ENCODE measurements around the gene STIM2.

STIM2 gene

DNA sequence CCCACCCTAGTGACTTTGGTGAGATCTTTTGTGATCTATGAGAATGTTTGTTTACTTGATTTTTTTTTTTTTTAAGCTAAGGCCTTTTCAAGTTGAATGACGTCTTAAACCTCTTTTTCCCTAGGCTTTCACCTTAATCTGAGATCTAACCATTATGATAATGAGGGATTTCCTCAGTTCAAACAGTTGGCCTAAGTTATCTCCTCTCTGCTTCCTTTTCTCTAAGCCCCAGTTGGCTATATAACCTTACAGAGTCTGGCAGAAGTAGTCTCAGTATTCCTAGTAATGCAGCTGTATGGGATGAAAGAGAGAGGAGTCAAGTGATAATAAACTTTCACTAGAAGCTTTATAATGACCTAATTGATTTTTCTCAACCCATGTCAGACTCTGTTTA is 99.0 kb downstream of the STIM2 start:
- H3K4me2 ChIP-seq (ENCODE audit: low read depth, low read length, poor library complexity, severe bottlenecking), result peak overlapping the region; percentile 38
- H3K4me3 ChIP-seq (ENCODE audit: low read length, poor library complexity, severe bottlenecking), result no peak overlapping the region
- no peaks in the 10 kb centered on the region for H3K9me3 ChIP-seq (ENCODE audit: insufficient read depth, low read depth, low read length)
- H3F3A ChIP-seq (ENCODE audit: low read depth), result no peaks in the 10 kb centered on the region
- H3K9me2 ChIP-seq (replicated peaks; ENCODE audit: low read depth, low read length), result no peaks in the 10 kb centered on the region
- H2AFZ ChIP-seq (ENCODE audit: low read length), result no peak overlapping the region
- H3K9ac ChIP-seq (ENCODE audit: low read depth, low read length, poor library complexity, severe bottlenecking), result no peak overlapping the region
- 0 out of 2 replicates have a peak, but pooled peaks cover 11% of the 10 kb centered on the region for H3K36me3 ChIP-seq (ENCODE audit: insufficient read depth, low read length)
- H4K20me1 ChIP-seq (ENCODE audit: insufficient read depth, low read length, poor library complexity, severe bottlenecking), result no peaks in the 10 kb centered on the region
- peaks cover 17% of the 10 kb centered on the region for H3K4me1 ChIP-seq (ENCODE audit: insufficient read depth, low read length, poor library complexity, severe bottlenecking)
- H3K27me3 ChIP-seq (ENCODE audit: insufficient read depth, low read length, poor library complexity, severe bottlenecking), result no peaks in the 10 kb centered on the region
- TF ChIP-seq, protein P1, sequence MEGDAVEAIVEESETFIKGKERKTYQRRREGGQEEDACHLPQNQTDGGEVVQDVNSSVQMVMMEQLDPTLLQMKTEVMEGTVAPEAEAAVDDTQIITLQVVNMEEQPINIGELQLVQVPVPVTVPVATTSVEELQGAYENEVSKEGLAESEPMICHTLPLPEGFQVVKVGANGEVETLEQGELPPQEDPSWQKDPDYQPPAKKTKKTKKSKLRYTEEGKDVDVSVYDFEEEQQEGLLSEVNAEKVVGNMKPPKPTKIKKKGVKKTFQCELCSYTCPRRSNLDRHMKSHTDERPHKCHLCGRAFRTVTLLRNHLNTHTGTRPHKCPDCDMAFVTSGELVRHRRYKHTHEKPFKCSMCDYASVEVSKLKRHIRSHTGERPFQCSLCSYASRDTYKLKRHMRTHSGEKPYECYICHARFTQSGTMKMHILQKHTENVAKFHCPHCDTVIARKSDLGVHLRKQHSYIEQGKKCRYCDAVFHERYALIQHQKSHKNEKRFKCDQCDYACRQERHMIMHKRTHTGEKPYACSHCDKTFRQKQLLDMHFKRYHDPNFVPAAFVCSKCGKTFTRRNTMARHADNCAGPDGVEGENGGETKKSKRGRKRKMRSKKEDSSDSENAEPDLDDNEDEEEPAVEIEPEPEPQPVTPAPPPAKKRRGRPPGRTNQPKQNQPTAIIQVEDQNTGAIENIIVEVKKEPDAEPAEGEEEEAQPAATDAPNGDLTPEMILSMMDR (conservative IDR thresholded peaks at IDR 0.05; ENCODE audit: low read length), result no peak
- no peak for TF ChIP-seq EZH2phosphoT487 (IDR thresholded peaks at IDR 0.05; ENCODE audit: borderline replicate concordance)
- no peaks in the 10 kb centered on the region for H3K79me2 ChIP-seq (ENCODE audit: insufficient read depth, low read length)

DNA sequence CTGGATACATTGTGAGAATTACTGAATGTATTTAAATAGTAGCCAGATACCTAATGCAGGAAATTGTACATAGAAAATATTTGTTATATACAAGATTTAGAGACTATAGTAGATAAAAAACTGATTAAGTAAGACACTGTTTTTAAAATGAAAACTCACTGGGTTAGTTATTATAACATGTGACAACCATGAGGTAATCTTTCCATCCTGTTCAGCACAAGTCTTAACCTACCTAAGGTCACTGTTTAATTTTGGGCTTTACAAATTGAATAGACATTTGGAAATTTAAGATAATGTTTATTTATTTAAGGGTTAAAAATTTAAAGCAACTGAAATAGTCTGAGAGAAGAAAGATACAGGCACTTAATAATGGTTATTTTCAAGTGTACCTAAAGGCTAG is 102.1 kb downstream of the STIM2 start:
- Histone ChIP-seq H3K9ac (ENCODE audit: low read depth, low read length, poor library complexity, severe bottlenecking) (no peak overlapping the region), H3K36me3 (ENCODE audit: insufficient read depth, low read length) (0 out of 2 replicates have a peak, but pooled peaks cover 11% of the 10 kb centered on the region), H3K4me3 (ENCODE audit: low read length, poor library complexity, severe bottlenecking) (no peak overlapping the region), H3K27me3 (ENCODE audit: insufficient read depth, low read length, poor library complexity, severe bottlenecking) (no peaks in the 10 kb centered on the region), H3K9me2 (replicated peaks; ENCODE audit: low read depth, low read length) (no peaks in the 10 kb centered on the region), H3K4me1 (ENCODE audit: insufficient read depth, low read length, poor library complexity, severe bottlenecking) (peaks cover 17% of the 10 kb centered on the region), H3K9me3 (ENCODE audit: insufficient read depth, low read depth, low read length) (no peaks in the 10 kb centered on the region), H2AFZ (ENCODE audit: low read length) (no peak overlapping the region), H3K79me2 (ENCODE audit: insufficient read depth, low read length) (no peaks in the 10 kb centered on the region), H3K4me2 (ENCODE audit: low read depth, low read length, poor library complexity, severe bottlenecking) (no peak overlapping the region), H3F3A (ENCODE audit: low read depth) (no peaks in the 10 kb centered on the region), H4K20me1 (ENCODE audit: insufficient read depth, low read length, poor library complexity, severe bottlenecking) (no peaks in the 10 kb centered on the region)
- TF ChIP-seq EZH2phosphoT487 (IDR thresholded peaks at IDR 0.05; ENCODE audit: borderline replicate concordance), result no peak
- TF ChIP-seq, protein P1 (conservative IDR thresholded peaks at IDR 0.05; ENCODE audit: low read length), result no peak

DNA sequence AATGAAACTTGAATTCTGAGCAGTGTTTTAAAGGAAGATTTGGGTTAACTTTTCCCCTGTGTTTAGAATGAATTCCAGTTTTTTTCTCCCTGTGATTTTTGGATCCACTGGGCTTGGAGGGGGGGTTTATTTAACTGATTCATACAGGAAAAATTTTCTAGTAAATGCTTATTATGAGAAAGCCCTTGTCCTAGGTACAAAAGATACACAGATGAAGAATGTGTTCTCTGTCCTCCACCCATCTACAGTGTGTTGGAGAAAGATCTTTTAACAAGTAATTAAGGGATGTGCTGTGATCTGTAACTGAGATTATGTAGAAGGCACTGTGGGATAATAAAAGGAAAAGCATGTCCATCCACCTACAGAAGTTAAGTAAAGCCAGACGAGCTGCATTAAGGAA is 103.9 kb downstream of the STIM2 start:
- Histone ChIP-seq H3F3A (ENCODE audit: low read depth) (no peaks in the 10 kb centered on the region), H2AFZ (ENCODE audit: low read length) (no peak overlapping the region), H3K4me3 (ENCODE audit: low read length, poor library complexity, severe bottlenecking) (no peak overlapping the region), H3K9me2 (replicated peaks; ENCODE audit: low read depth, low read length) (no peaks in the 10 kb centered on the region), H3K9ac (ENCODE audit: low read depth, low read length, poor library complexity, severe bottlenecking) (no peak overlapping the region), H3K9me3 (ENCODE audit: insufficient read depth, low read depth, low read length) (no peaks in the 10 kb centered on the region), H3K27me3 (ENCODE audit: insufficient read depth, low read length, poor library complexity, severe bottlenecking) (no peaks in the 10 kb centered on the region), H3K36me3 (ENCODE audit: insufficient read depth, low read length) (0 out of 2 replicates have a peak, but pooled peaks cover 3% of the 10 kb centered on the region), H3K79me2 (ENCODE audit: insufficient read depth, low read length) (no peaks in the 10 kb centered on the region), H4K20me1 (ENCODE audit: insufficient read depth, low read length, poor library complexity, severe bottlenecking) (no peaks in the 10 kb centered on the region), H3K4me2 (ENCODE audit: low read depth, low read length, poor library complexity, severe bottlenecking) (no peak overlapping the region), H3K4me1 (ENCODE audit: insufficient read depth, low read length, poor library complexity, severe bottlenecking) (peaks cover 10% of the 10 kb centered on the region)
- TF ChIP-seq EZH2phosphoT487 (IDR thresholded peaks at IDR 0.05; ENCODE audit: borderline replicate concordance), result no peak
- TF ChIP-seq, protein P1 (conservative IDR thresholded peaks at IDR 0.05; ENCODE audit: low read length), result no peak
